SU-DHL-6 (cell line): ENCODE results near the gene MAGEB17.

Experiments used
- CTCF ChIP-seq: fragments of 200-600 bp; sonication (generic); IDR thresholded peaks from one replicate; pipeline ENCODE4 v1.5.1; 2017; ENCODE audit warnings: antibody characterized with exemption, mild to moderate bottlenecking, low read length, moderate library complexity; ENCODE audit not compliant: insufficient read depth, poor library complexity, severe bottlenecking
- EZH2phosphoT487 ChIP-seq: fragments of 200-600 bp; sonication (generic), shearing (Covaris generic); conservative IDR thresholded peaks from 2 replicates; pipeline ENCODE4 v1.6.1; 2018; ENCODE audit warnings: mild to moderate bottlenecking, antibody characterized with exemption, low read length, moderate library complexity, mixed read lengths

DNA sequence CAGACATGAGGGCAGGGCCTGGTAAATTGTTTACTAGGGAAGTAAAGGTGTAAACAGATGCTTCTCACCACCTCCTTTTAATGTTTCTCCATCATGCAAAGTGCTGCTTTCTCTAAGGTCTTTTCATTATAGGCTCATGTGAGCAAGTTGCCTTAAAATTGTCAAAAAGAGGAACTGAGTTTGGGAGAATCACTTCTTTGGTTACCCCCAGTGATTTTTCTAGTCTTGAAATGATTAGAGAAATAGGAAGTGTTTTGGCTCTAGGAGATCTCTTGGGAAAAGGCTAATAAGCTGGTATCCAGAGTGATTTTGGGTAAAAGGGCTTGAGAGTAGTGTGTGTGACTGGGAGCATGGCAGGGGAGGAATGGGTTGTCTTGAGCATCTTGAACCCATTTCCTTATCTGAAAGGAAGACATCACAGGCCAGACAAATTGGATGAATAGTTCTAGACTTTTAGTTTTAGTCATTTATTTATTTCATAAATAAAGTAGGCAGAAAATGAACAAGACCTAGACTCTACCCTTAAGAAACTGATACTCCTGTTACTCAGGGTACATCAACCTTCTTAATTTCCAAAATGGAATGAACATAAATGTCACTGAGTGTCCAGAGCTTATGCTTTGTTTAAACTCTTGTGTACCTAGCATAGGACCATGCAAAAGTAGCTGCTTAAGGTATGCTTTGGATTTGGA lies 29.7 kb upstream of the MAGEB17 start:
- TF ChIP-seq CTCF (no peak), EZH2phosphoT487 (no peak)
